Measurements from ENCODE around the gene PWWP2A. TPM values are rescaled to one million over a fixed set of nuclear protein-coding genes. Genes with fewer than 3 reads are reported as not detected.
"Not testable (repeated sequence)": the region's sequence is repeated elsewhere in the genome, so short reads cannot be mapped to it uniquely, and the experiment has no call there.

The PWWP2A gene
- total RNA-seq, 1 donor from 2014 or later, result 19.6 TPM

DNA sequence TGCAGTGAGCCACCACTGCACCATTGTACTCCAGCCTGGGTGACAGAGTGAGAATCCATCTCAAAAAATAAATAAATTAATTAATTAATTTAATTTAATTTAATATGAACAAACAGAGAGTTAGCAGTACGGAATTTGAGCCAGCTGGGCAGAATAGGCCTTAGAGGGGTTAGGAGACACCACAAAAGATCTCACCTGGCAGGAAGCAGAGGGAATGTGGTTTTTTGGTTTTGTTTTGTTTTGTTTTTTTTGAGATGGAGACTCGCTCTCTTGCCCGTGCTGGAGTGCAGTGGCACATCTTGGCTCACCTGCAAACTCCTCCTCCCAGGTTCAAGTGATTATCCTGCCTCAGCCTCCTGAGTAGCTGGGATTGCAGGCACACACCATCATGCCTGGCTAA is 31.8 kb upstream of the PWWP2A start:
- no peak overlapping the region for H3K4me3 Mint-ChIP-seq (ENCODE audit: unreplicated experiment)
- no peaks in the 10 kb centered on the region for H3K4me1 ChIP-seq (ENCODE audit: insufficient read depth, low read length)
- H4K20me1 ChIP-seq (ENCODE audit: insufficient read depth, low read length), result no peaks in the 10 kb centered on the region
- DNase-seq (ENCODE audit: low read depth) (no peak), FAIRE-seq (no peak)
- no peaks in the 10 kb centered on the region for H3K36me3 Mint-ChIP-seq (ENCODE audit: low read depth, unreplicated experiment)
- no peaks in the 10 kb centered on the region for H3K9me3 Mint-ChIP-seq (ENCODE audit: unreplicated experiment)
- H3K27ac ChIP-seq (ENCODE audit: low read depth, low read length), result no peak overlapping the region
- TF ChIP-seq EZH2 (IDR thresholded peaks at IDR 0.05; ENCODE audit: insufficient read depth, low read length), result no peak
- TF ChIP-seq, protein P1, sequence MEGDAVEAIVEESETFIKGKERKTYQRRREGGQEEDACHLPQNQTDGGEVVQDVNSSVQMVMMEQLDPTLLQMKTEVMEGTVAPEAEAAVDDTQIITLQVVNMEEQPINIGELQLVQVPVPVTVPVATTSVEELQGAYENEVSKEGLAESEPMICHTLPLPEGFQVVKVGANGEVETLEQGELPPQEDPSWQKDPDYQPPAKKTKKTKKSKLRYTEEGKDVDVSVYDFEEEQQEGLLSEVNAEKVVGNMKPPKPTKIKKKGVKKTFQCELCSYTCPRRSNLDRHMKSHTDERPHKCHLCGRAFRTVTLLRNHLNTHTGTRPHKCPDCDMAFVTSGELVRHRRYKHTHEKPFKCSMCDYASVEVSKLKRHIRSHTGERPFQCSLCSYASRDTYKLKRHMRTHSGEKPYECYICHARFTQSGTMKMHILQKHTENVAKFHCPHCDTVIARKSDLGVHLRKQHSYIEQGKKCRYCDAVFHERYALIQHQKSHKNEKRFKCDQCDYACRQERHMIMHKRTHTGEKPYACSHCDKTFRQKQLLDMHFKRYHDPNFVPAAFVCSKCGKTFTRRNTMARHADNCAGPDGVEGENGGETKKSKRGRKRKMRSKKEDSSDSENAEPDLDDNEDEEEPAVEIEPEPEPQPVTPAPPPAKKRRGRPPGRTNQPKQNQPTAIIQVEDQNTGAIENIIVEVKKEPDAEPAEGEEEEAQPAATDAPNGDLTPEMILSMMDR (IDR thresholded peaks at IDR 0.05; ENCODE audit: insufficient read depth, low read depth, low read length), result no peak
- H3K36me3 ChIP-seq (ENCODE audit: insufficient read depth, low read length), result no peaks in the 10 kb centered on the region
- H3K9ac ChIP-seq (ENCODE audit: low read length), result no peak overlapping the region
- H3K4me3 ChIP-seq (ENCODE audit: insufficient read depth, low read depth, low read length), result no peak overlapping the region
- H3K79me2 ChIP-seq (ENCODE audit: insufficient read depth, low read length), result no peaks in the 10 kb centered on the region
- H3K9me3 ChIP-seq (ENCODE audit: insufficient read depth, low read depth, low read length), result no peaks in the 10 kb centered on the region
- H3K4me2 ChIP-seq (ENCODE audit: low read length), result no peak overlapping the region
- no peaks in the 10 kb centered on the region for H3K27me3 ChIP-seq (ENCODE audit: insufficient read depth, low read length)
- peaks cover 2% of the 10 kb centered on the region for H3K27me3 Mint-ChIP-seq (ENCODE audit: low read depth, unreplicated experiment)
- no peak overlapping the region for H2AFZ ChIP-seq (ENCODE audit: low read depth, low read length)
- no peak overlapping the region for H3K27ac Mint-ChIP-seq (ENCODE audit: unreplicated experiment)
- H3K4me1 Mint-ChIP-seq (ENCODE audit: low read depth, unreplicated experiment), result peaks cover 4% of the 10 kb centered on the region

- no peak overlapping the region for H3K9ac ChIP-seq (ENCODE audit: low read length)
- H3K4me3 Mint-ChIP-seq (ENCODE audit: unreplicated experiment), result no peak overlapping the region
- no peaks in the 10 kb centered on the region for H3K36me3 ChIP-seq (ENCODE audit: insufficient read depth, low read length)
- no peak for DNase-seq (ENCODE audit: low read depth)
- no peak overlapping the region for H3K4me3 ChIP-seq (ENCODE audit: insufficient read depth, low read depth, low read length)
- no peaks in the 10 kb centered on the region for H3K79me2 ChIP-seq (ENCODE audit: insufficient read depth, low read length)
- H2AFZ ChIP-seq (ENCODE audit: low read depth, low read length), result no peak overlapping the region
- no peaks in the 10 kb centered on the region for H4K20me1 ChIP-seq (ENCODE audit: insufficient read depth, low read length)
- H3K4me2 ChIP-seq (ENCODE audit: low read length), result no peak overlapping the region
- H3K4me1 ChIP-seq (ENCODE audit: insufficient read depth, low read length), result no peaks in the 10 kb centered on the region
- H3K9me3 Mint-ChIP-seq (ENCODE audit: unreplicated experiment), result no peaks in the 10 kb centered on the region
- TF ChIP-seq, protein P1 (IDR thresholded peaks at IDR 0.05; ENCODE audit: insufficient read depth, low read depth, low read length), result no peak
- TF ChIP-seq EZH2 (IDR thresholded peaks at IDR 0.05; ENCODE audit: insufficient read depth, low read length), result no peak
- peaks cover 4% of the 10 kb centered on the region for H3K4me1 Mint-ChIP-seq (ENCODE audit: low read depth, unreplicated experiment)
- H3K9me3 ChIP-seq (ENCODE audit: insufficient read depth, low read depth, low read length), result no peaks in the 10 kb centered on the region
- peaks cover 2% of the 10 kb centered on the region for H3K27me3 Mint-ChIP-seq (ENCODE audit: low read depth, unreplicated experiment)
- no peak overlapping the region for H3K27ac ChIP-seq (ENCODE audit: low read depth, low read length)
- H3K27me3 ChIP-seq (ENCODE audit: insufficient read depth, low read length), result no peaks in the 10 kb centered on the region
- no peaks in the 10 kb centered on the region for H3K36me3 Mint-ChIP-seq (ENCODE audit: low read depth, unreplicated experiment)
- no peak overlapping the region for H3K27ac Mint-ChIP-seq (ENCODE audit: unreplicated experiment)
- FAIRE-seq, result no peak
Observed at GRCh38 chr5:160150381-160150780, 31.1 kb upstream of the PWWP2A start.

DNA sequence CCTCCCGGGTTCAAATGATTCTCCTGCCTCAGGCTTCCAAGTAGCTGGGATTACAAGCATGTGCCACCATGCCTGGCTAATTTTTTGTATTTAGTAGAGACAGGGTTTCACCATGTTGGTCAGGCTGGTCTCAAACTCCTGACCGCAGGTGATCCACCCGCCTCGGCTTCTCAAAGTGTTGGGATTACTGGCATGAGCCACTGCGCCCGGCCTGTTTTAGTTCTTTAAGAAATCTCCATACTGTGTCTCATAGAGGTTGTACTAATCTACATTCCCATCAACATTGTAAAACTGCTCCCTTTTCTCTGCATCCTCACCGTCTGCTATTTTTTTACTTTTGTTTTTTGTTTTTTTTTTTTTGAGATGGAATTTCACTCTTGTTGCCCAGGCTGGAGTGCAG is 25.2 kb upstream of the PWWP2A start:
- H3K9me3 Mint-ChIP-seq (ENCODE audit: unreplicated experiment); FAIRE-seq; H3K79me2 ChIP-seq (ENCODE audit: insufficient read depth, low read length); DNase-seq (ENCODE audit: low read depth); H3K9me3 ChIP-seq (ENCODE audit: insufficient read depth, low read depth, low read length); H3K27ac ChIP-seq (ENCODE audit: low read depth, low read length); H3K4me3 ChIP-seq (ENCODE audit: insufficient read depth, low read depth, low read length); H3K4me2 ChIP-seq (ENCODE audit: low read length); H3K9ac ChIP-seq (ENCODE audit: low read length); H3K27ac Mint-ChIP-seq (ENCODE audit: unreplicated experiment); H3K27me3 ChIP-seq (ENCODE audit: insufficient read depth, low read length); H3K4me1 ChIP-seq (ENCODE audit: insufficient read depth, low read length); H3K4me1 Mint-ChIP-seq (ENCODE audit: low read depth, unreplicated experiment); H3K4me3 Mint-ChIP-seq (ENCODE audit: unreplicated experiment); H3K36me3 ChIP-seq (ENCODE audit: insufficient read depth, low read length); H3K27me3 Mint-ChIP-seq (ENCODE audit: low read depth, unreplicated experiment); H4K20me1 ChIP-seq (ENCODE audit: insufficient read depth, low read length); H3K36me3 Mint-ChIP-seq (ENCODE audit: low read depth, unreplicated experiment); H2AFZ ChIP-seq (ENCODE audit: low read depth, low read length): not testable (repeated sequence)

Measured in astrocyte (in vitro differentiated cells and primary cell).